ENCODE results near the gene ELMO1.

DNA sequence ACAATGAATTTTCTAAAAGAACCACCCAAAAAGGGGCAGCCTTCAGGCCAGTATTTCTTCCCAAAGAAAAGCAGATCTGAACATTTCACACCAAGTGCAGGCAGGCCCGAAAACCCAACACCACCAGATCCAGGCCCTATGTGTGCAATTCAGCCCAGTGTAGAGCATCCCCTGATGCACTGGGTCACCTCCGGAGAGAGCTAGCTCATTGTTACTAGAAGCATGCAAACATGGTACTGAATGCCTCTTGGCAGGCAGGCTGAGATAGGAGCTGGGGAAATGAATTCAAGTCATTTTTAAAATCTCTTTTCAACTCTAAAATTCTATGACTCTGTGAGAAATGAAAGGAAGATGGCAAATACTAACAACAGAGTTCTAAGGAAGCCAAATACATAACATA is 174.8 kb downstream of the ELMO1 start:
- no peak for TF ChIP-seq POLR2A (IDR thresholded peaks at IDR 0.05)
- TF ChIP-seq, protein P1, sequence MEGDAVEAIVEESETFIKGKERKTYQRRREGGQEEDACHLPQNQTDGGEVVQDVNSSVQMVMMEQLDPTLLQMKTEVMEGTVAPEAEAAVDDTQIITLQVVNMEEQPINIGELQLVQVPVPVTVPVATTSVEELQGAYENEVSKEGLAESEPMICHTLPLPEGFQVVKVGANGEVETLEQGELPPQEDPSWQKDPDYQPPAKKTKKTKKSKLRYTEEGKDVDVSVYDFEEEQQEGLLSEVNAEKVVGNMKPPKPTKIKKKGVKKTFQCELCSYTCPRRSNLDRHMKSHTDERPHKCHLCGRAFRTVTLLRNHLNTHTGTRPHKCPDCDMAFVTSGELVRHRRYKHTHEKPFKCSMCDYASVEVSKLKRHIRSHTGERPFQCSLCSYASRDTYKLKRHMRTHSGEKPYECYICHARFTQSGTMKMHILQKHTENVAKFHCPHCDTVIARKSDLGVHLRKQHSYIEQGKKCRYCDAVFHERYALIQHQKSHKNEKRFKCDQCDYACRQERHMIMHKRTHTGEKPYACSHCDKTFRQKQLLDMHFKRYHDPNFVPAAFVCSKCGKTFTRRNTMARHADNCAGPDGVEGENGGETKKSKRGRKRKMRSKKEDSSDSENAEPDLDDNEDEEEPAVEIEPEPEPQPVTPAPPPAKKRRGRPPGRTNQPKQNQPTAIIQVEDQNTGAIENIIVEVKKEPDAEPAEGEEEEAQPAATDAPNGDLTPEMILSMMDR (IDR thresholded peaks at IDR 0.05) = no peak

Measured in adrenal gland (tissue), 5 donors.